HG02588 (cell line): ENCODE measurements around the gene PLCB4.
A peak's percentile ranks its signal among the peaks of the same experiment; 100 is the strongest.

ENCODE experiments used
- ATAC-seq: cut with Tn5 transposase; IDR thresholded peaks from one replicate; pipeline ENCODE4 v1.9.1; 2021; ENCODE audit warnings: mild to moderate bottlenecking, moderate library complexity; ENCODE audit not compliant: unreplicated experiment

PLCB4 gene

DNA sequence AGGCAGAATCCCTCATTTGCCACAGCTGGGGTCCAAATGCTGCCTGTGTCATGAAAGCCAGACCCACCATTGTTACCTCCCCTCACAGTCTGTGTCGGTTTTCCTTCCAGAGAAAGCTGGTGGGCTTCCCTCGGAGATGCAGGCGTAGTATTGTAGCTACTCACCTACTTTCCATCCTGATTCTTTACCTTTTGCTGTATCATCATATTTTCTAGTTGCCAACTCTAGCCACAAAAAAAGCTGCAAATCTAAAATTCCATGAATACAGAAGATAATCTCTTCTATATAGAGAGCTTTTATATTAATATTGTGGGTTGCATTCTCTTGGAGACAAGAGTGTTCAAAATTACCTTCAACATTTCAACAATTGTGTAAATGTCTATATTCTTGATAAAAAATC is 347.5 kb downstream of the PLCB4 start:
- ATAC-seq: no peak

DNA sequence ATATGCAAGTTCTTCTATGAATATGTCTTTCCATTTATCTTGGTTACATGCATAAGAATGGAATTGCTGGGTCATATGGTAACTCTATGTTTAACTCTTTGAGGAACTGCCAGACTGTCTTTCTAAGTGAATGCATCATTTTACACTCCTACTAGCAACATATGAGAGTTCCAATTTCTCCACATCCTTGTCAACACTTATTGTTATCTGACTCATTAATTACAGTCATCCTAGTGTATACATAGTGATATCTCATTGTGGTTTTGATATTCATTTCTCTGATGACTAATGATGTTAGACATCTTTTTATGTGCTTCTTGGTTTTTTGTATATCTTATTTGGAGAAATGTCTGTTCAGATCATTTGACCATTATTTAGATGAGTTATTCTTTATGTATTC is 348.8 kb downstream of the PLCB4 start:
- ATAC-seq: no peak

GRCh38 chr20:9422321-9423057 is 353.6 kb downstream of the PLCB4 start:
- ATAC-seq: no peak

DNA sequence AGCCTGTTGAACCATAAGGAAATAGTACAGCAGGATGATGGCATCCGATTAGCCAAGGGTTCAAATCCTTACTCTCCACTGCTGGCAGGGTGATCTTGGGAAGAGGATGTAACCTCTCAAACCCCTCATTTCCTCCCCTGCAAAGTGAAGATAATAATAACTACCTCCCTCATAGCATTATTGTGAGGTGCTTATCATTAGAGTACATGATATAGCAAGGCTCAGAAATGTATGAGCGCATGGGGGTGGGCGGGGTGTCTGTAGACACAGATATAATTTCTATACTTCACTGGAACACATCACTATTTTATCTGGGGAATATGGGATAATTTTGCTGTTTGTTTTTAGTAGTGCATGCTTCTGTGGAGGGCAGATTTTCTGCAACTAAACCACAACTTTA is 355.7 kb downstream of the PLCB4 start:
- ATAC-seq: no peak

- ATAC-seq: no peak
Measured at GRCh38 chr20:9427430-9428291, 358.8 kb downstream of the PLCB4 start.

- ATAC-seq: no peak
Measured at GRCh38 chr20:9428292-9428607, 359.4 kb downstream of the PLCB4 start.

DNA sequence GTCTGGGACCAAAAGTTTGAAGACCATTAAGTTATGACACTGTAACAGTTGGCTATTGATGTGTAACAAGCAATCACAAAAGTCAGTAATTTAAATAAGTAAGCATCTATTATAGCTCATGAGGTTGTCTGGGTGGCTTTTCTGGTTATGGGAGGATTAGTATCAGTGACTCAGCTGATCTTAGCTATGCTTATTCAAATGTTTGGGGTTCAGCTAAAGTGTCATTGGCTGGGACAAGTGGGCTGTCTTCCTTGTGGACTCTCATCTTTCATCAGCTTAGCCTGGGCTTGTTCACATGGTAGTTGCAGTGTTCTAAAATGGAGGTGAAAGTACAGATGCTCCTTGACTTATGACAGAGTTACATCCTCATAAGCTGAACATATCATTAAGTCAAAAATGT is 370.9 kb downstream of the PLCB4 start:
- no peak for ATAC-seq

DNA sequence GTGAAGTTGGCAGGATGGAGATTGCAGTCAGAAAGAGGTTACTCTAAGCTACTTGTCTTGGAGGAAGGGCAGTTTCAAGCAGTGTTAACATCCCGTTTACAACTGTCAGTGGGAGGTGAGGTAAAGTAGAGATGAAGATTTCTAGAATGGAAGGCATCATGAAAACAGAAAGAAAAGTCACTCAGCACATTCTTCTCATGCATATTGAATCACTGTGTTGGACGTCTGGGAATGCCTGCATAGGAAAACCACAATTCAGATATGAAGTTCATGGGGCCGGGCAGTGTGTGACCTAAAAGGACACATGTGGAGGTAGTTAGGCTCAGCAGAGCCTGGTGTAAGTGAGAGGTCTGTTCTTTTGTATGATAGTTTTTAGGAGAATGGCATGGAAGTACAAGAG is 372.0 kb downstream of the PLCB4 start:
- no peak for ATAC-seq

DNA sequence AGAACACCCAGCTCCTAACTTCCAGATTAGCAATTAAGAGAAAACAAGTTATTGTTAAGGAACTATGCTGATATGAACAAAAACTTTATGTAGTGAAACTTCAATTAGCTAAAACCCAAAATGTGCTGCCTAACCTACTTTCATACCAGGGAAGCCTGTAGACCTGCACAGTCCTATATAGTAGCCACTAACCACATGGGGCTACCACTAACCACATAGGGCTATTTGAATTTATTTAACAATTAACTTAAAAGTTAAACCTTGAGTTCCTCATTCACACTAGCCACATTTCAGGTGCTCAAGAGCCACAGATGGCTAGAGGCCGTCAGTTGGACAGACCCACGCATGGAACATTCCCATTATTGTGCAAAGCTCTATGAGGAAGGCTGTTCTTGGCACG is 373.1 kb downstream of the PLCB4 start:
- ATAC-seq: peak; percentile 65

DNA sequence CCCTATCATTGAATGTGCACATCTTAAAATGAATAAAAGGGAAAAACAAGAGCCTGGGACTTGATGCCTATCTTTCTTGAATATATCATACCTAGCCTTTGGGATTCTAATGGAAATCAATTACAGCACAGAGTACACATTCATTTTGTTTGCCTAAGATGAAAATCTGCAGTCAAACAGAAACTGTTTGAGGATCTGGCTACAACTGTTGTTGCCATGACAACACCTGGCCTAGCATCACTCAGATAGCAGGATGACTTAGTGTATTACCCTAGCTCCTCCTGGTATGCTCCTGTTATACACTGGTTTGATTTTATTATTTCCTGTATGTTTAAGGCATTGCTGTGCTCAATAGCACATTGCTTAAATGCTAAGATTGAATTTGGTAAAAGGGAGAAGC is 374.0 kb downstream of the PLCB4 start:
- ATAC-seq: peak; percentile 53

- no peak for ATAC-seq
Measured at GRCh38 chr20:9444921-9445320, 376.0 kb downstream of the PLCB4 start.

GRCh38 chr20:9447182-9447581 is 378.3 kb downstream of the PLCB4 start:
- no peak for ATAC-seq

GRCh38 chr20:9453201-9453600 is 384.3 kb downstream of the PLCB4 start:
- ATAC-seq: no peak

DNA sequence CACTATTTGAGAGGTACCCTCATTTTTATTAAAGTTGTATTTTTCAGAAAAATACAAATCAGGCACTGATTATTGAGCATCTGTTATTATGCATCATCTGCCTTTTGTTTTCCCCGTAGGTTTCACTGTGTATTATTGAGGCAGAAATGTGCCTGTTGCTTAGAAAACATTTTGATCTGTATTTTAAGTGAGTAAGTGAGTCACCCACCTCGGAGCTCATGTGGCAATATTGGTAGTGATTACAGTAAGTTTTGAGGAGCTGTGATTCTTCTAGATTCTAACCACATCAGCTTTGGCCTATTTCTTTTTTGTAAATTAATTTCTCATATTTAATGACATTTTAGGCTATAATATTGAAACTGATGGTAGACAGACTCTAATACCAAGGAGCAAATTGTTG is 385.9 kb downstream of the PLCB4 start:
- ATAC-seq: no peak

GRCh38 chr20:9457136-9457535 is 388.2 kb downstream of the PLCB4 start:
- no peak for ATAC-seq

DNA sequence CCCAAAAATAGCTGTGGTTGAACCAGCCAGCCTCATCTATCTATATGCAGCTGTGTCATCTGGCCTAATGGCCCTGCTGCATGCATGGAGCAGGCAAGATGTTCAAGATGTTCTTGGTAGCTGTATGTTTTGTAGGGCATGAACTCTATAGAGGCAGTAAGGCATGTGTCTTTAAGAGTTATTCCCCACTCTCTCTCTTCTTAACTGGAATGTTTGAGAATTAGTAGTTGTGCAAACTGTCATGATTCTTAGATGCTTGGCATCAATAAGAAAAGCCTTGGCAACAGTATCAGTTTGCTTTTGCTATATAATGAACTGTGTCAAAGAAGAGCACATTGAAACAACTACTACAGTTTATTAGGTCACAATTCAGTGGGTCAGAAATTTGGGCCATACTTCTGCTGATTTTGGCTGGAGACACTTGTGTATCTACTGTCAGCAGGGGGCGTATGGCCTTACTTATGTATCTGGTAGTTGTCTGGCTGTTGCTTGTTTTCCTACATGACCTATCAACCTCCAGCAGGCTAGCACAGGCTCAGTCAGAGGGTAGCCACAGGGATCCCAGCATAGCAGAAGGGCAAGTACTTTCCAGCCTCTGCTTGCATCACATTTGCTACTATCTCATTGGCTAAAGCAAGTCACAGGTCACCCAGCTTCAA is 389.4 kb downstream of the PLCB4 start:
- no peak for ATAC-seq

- no peak for ATAC-seq
Measured at GRCh38 chr20:9460518-9460917, 391.6 kb downstream of the PLCB4 start.

GRCh38 chr20:9467995-9468394 is 399.1 kb downstream of the PLCB4 start:
- no peak for ATAC-seq

- ATAC-seq: no peak
Measured at GRCh38 chr20:9474835-9475415, 406.0 kb downstream of the PLCB4 start.

DNA sequence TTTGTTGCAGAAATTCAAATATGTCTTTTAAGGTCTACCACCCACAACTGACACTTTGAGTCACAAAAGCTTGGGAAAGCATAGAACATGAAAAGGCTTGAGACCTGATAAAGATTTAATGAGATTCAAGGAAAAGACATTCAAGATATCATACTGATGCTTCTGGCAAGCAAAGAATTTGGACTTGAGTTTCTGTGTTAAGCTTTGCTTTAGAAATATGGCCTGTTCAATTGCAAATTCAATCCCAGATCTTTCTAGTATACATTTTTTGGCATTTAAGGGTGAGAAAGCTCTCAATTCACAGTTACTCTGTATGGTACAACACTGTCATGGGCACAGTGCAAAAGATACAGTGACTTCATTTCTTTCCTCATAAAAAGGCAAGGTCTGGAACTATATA is 406.6 kb downstream of the PLCB4 start:
- no peak for ATAC-seq

DNA sequence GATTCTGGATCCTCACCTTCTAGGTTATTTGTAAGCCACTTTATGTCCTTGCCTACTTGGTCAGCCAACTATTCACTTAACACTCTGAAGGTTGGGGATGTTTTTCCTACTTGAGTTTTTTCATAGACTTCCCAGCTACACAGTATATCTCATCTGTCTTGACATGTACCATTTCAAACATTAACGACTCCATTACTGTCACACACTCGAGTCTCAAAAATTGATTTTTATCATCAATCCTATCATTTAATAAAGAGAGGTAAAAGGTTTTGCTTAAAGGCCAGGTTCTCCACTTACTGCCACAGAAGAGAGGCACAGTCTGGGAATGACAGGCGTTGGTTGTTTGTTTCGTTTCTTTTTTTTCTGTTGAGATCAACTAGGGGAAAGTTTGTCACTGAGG is 407.3 kb downstream of the PLCB4 start:
- no peak for ATAC-seq

GRCh38 chr20:9476637-9477036 is 407.8 kb downstream of the PLCB4 start:
- ATAC-seq: no peak
